Stomach (tissue), 9 donors: Measurements from ENCODE around the gene PIEZO2. TPM values are rescaled to one million over a fixed set of nuclear protein-coding genes. Genes with fewer than 3 reads are reported as not detected.
A peak's percentile ranks its signal among the peaks of the same experiment; 100 is the strongest.

Experiments
- DNase-seq, 2 donors: peaks; one replicate each; pipeline versions ENCODE4 v3.0.0 to v3.0.0-alpha.2; 2013 to 2019
- H3K27ac ChIP-seq, 5 donors: fragments of 200-600 bp in 4 of 5; sonication (generic) in 4 of 5; one replicate each; pipeline ENCODE4 v1.5.1; 2013 to 2019; ENCODE audit warnings: mild to moderate bottlenecking in 1 of 5, moderate library complexity in 1 of 5
- H3K27me3 ChIP-seq, 3 donors: fragments of 200-600 bp; sonication (generic); one replicate each; pipeline ENCODE4 v1.5.1; 2017 to 2019; ENCODE audit warnings: mixed run types in 1 of 3
- H3K36me3 ChIP-seq, 4 donors: fragments of 200-600 bp; sonication (generic); 1 replicate in 3 of 4; 2 replicates in 1 of 4; pipeline ENCODE4 v1.5.1; 2016 to 2019
- H3K4me1 ChIP-seq, 4 donors: fragments of 200-600 bp; sonication (generic); one replicate each; pipeline ENCODE4 v1.5.1; 2016 to 2019
- H3K4me3 ChIP-seq, 4 donors: fragments of 200-600 bp; sonication (generic) in 3 of 4; one replicate each; pipeline ENCODE4 v1.5.1; 2016 to 2019; ENCODE audit warnings: mild to moderate bottlenecking in 1 of 4
- H3K9me3 ChIP-seq, 4 donors: fragments of 200-600 bp; sonication (generic); one replicate each; pipeline ENCODE4 v1.5.1; 2016 to 2019
- CTCF ChIP-seq, 7 experiments: fragments of 450-650 bp in 4 of 7; fragments of 200-600 bp in 3 of 7; sonication (generic) in 3 of 7; IDR thresholded peaks; one replicate each; pipeline ENCODE4 v1.5.1; 2016 to 2019; ENCODE audit warnings: antibody characterized with exemption in 7 of 7, control low read depth in 2 of 7, mild to moderate bottlenecking in 1 of 7
- EP300 ChIP-seq: sonication (generic); formaldehyde crosslinking; IDR thresholded peaks from one replicate; pipeline ENCODE4 v1.6.1; 2017; ENCODE audit warnings: antibody characterized with exemption
- POLR2A ChIP-seq, 4 donors: fragments of 450-650 bp; IDR thresholded peaks; one replicate each; pipeline ENCODE4 v1.6.1; 2016; ENCODE audit warnings: antibody characterized with exemption in 4 of 4, control low read depth in 2 of 4, mild to moderate bottlenecking in 1 of 4, moderate library complexity in 1 of 4
- POLR2AphosphoS5 ChIP-seq, 3 donors: sonication (generic); formaldehyde crosslinking; IDR thresholded peaks; one replicate each; pipeline ENCODE4 v1.6.1; 2016; ENCODE audit warnings: antibody characterized with exemption in 3 of 3
- WGBS, 5 donors: extraction: QIAGEN DNeasy Blood & Tissue Kit in 3 of 5; methylation state at CpG; one replicate each; pipeline versions ENCODE4 v1.1.5 to v1.1.7; 2013 to 2018; 5-methylcytosine and 5-hydroxymethylcytosine counted together
- intact Hi-C: fragments of 100-400 bp; cut with DNase I; formaldehyde crosslinking; loops from one replicate; pipeline ENCODE4 v1.15.1; 2023; ENCODE audit warnings: low total_unique reads
- polyA plus RNA-seq, 3 donors: library from polyadenylated mRNA; stranded (reverse); fragments of 200-250 nt; gene quantifications; one replicate each; pipeline ENCODE4 v1.2.3, GENCODE V29; 2013
- total RNA-seq, 5 donors: library from RNA; depleted of rRNA; stranded (reverse); fragments of >200 nt; gene quantifications; one replicate each; pipeline versions ENCODE4 v1.1.0 to v1.2.3, GENCODE V29; 2014 to 2016
- donor health status: healthy with polysubstance abuse.
- donor health status: Bipolar disorder and iron deficiency.
- donor health status: healthy.

Gene PIEZO2
- total and polyA plus RNA-seq, 8 donors = 0.30 to 45.3 (median 2.5) TPM

GRCh38 chr18:10739152-10739551 is 410.2 kb downstream of the PIEZO2 start:
- DNase-seq = peak in 1 of 2 donors; percentile 20
- Histone ChIP-seq H3K27ac (no peak overlapping the region), H3K36me3 (no peaks in the 10 kb centered on the region), H3K27me3 (no peaks in the 10 kb centered on the region), H3K4me1 (no peaks in the 10 kb centered on the region), H3K9me3 (no peaks in the 10 kb centered on the region), H3K4me3 (no peak overlapping the region)
- TF ChIP-seq POLR2A (IDR thresholded peaks at IDR 0.05) (no peak), POLR2AphosphoS5 (IDR thresholded peaks at IDR 0.05) (no peak), CTCF (IDR thresholded peaks at IDR 0.05) (no peak), EP300 (no peak)
- 76 to 92% (median 90%) methylated on average over 3 of the region's 3 CpGs for WGBS, 5 donors
- intact Hi-C loops = no loop called here

DNA sequence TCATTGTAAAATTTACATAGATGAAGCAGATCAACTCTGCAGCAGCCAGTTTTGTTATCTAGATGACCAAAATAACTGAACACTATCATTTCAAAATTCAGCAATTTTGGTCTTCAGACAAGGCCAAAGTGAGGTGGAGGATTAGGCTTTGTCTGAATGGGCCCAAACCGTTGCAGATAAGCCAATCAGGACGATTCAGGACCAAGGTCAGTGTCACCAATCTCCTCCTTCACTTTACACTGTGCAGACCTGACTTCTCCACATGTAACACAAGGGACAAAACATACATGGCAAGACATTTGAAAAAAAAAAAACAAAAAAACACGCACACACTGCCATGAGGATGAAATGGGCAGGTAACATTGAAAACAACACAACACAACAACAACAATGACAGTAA is 412.4 kb downstream of the PIEZO2 start:
- Histone ChIP-seq H3K4me1 (no peaks in the 10 kb centered on the region), H3K36me3 (no peaks in the 10 kb centered on the region), H3K27ac (no peak overlapping the region), H3K27me3 (no peaks in the 10 kb centered on the region), H3K9me3 (no peaks in the 10 kb centered on the region), H3K4me3 (no peak overlapping the region)
- WGBS, 5 donors = 35 to 49% (median 42%) methylated on average over 3 of the region's 3 CpGs
- DNase-seq = no peak
- TF ChIP-seq POLR2AphosphoS5 (IDR thresholded peaks at IDR 0.05) = no peak
- no peak for TF ChIP-seq EP300
- no peak for TF ChIP-seq POLR2A (IDR thresholded peaks at IDR 0.05)
- TF ChIP-seq CTCF (IDR thresholded peaks at IDR 0.05) = no peak
- intact Hi-C loops = no loop called here

GRCh38 chr18:10732990-10733389 is 416.4 kb downstream of the PIEZO2 start:
- DNase-seq = no peak
- 38 to 71% (median 56%) methylated on average over 4 of the region's 4 CpGs for WGBS, 5 donors
- H3K4me3 ChIP-seq = no peak overlapping the region
- no peaks in the 10 kb centered on the region for H3K27me3 ChIP-seq
- H3K4me1 ChIP-seq = no peaks in the 10 kb centered on the region
- no peaks in the 10 kb centered on the region for H3K36me3 ChIP-seq
- no peaks in the 10 kb centered on the region for H3K9me3 ChIP-seq
- intact Hi-C loops = no loop called here
- TF ChIP-seq POLR2A (IDR thresholded peaks at IDR 0.05) (no peak), POLR2AphosphoS5 (IDR thresholded peaks at IDR 0.05) (no peak), CTCF (IDR thresholded peaks at IDR 0.05) (no peak), EP300 (no peak)
- no peak overlapping the region for H3K27ac ChIP-seq

- H3K27ac ChIP-seq = no peak overlapping the region
- intact Hi-C loops = no loop called here
- WGBS, 5 donors = 76 to 88% (median 80%) methylated on average over 3 of the region's 3 CpGs
- H3K4me3 ChIP-seq = no peak overlapping the region
- no peaks in the 10 kb centered on the region for H3K9me3 ChIP-seq
- H3K4me1 ChIP-seq = peaks cover 0 to 7% (median 0%) of the 10 kb centered on the region in 4 donors
- H3K36me3 ChIP-seq = no peaks in the 10 kb centered on the region
- peaks cover 0 to 16% (median 0%) of the 10 kb centered on the region in 3 donors for H3K27me3 ChIP-seq
- peak in 1 of 2 donors; percentile 28 for DNase-seq
- no peak for TF ChIP-seq POLR2AphosphoS5 (IDR thresholded peaks at IDR 0.05)
- TF ChIP-seq EP300 = no peak
- TF ChIP-seq POLR2A (IDR thresholded peaks at IDR 0.05) = no peak
- no peak for TF ChIP-seq CTCF (IDR thresholded peaks at IDR 0.05)
Measured at GRCh38 chr18:10727477-10727876, 421.9 kb downstream of the PIEZO2 start.
